ENCODE data around the gene MMP13.
"Not testable (repeated sequence)": the region's sequence is repeated elsewhere in the genome, so short reads cannot be mapped to it uniquely, and the experiment has no call there.

Gene MMP13
- 0 to 1.1 (median 0) reads per million in 18 experiments for total RNA-seq

DNA sequence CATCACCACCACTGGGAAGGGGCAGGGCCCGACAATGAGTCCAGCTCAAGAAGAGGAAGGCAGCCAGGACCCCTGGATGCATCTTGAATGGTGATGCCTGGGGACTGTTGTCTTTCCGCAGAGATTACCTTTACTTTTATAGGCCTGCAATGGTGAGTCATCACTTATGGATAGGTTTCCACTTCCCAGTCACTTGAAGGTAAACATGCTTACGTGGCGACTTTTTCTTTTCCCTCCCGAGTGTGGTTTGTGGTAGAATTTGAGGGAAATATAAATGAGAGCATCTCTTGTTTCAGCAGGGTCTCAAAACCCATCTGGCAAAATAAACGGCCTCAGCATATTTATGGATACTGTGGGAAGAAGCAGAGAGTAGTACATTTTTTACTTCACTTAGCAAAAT, at the start of gene MMP13:
TSS of gene MMP13 (minus strand) at position 109 of the 400 bp plus-strand sequence. CDS start at position 82, 27 bp downstream.
- DNase-seq, result no peak

DNA sequence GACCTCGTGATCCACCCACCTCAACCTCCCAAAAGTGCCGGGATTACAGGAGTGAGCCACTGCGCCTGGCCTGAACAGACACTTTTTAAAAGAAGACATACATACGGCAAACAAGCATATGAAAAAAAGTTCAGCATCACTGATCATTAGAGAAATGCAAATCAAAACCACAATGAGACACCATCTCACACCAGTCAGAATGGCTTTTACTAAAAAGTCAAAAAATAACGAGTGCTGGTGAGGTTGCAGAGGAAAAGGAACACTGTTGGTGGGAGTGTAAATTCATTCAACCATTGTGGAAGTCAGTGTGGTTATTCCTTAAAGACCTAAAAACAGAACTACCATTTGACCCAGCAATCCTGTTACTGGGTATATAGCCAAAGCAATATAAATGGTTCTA, 48.7 kb upstream of the MMP13 start:
- not testable (repeated sequence) for DNase-seq

DNA sequence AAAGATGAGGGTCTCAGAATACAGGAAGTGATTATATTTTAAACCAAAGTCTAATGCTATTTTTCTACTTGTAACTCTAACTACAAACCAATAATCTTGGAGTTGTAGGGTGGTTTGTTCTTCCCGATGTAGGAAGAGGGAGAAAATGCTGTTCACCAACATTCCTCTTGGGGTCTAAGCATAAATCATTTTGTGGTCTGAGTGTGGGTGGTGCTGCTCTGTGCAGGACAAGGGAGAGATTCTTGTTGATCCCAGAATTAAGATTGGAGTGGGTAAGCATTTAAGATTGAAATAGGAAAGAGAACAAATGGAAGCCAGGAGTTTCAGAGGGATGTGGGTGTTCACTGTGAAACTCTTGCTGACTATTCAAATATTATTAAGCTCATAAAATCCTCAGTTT, 38.6 kb upstream of the MMP13 start:
- no peak for DNase-seq

GRCh38 chr11:102991776-102992175, 36.2 kb upstream of the MMP13 start:
- DNase-seq, result no peak

GRCh38 chr11:102990145-102990544, 34.6 kb upstream of the MMP13 start:
- no peak for DNase-seq

DNA sequence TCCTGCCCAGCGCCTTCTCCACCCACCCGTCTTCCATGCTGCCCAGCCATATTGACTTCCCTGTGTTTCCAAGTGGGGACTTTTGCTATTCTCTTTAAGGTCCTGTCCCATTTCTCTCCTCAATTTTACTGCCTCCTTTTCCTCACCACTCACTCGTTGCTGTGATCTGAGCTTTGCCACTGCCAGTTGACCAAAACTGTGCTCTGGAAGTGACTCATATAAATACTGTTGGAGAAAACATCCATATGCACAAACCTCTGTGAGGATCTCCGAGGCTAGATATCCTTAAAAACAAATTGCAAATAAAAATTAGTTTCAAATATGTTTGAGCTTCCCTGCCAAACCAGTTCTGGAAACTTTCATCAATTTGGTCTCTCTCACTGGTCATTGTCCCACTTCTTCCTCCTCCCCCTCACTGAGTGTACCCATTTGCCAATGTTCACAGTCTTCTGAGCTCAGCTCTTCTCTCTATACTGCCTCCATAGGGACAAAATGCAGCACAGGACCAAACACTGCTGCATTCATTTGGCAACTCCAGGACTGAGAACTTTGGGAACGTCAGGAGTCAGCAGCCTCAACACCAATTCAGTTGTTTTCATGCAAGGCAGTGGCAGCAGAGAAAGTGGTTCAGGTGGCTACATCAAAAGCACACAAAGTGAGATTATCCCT, 34.0 kb upstream of the MMP13 start:
- no peak for DNase-seq

DNA sequence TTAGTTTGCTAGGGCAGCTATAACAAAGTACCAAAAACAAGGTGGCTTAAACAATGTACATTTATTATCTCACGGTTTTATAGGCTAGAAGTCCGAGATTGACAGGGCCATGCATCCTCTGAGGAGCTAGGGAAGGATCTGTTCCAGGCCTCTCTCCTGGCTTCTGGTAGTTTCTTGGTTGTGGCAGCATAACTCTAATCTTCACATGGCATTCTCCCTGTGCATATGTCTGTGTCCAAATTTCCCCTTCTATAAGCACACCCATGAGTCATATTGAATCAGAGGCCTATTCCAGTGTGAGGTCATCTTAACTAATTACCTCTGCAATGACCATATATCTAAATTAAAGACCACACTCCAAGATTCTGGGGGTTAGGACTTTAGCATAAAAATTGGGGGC, 31.3 kb upstream of the MMP13 start:
- no peak for DNase-seq

- peak; percentile 3 to 6 for DNase-seq
Observed at GRCh38 chr11:102985850-102986249, 30.3 kb upstream of the MMP13 start.

GRCh38 chr11:102983486-102983885, 28.0 kb upstream of the MMP13 start:
- DNase-seq, result no peak

GRCh38 chr11:102981324-102981910, 25.9 kb upstream of the MMP13 start:
- no peak for DNase-seq

DNA sequence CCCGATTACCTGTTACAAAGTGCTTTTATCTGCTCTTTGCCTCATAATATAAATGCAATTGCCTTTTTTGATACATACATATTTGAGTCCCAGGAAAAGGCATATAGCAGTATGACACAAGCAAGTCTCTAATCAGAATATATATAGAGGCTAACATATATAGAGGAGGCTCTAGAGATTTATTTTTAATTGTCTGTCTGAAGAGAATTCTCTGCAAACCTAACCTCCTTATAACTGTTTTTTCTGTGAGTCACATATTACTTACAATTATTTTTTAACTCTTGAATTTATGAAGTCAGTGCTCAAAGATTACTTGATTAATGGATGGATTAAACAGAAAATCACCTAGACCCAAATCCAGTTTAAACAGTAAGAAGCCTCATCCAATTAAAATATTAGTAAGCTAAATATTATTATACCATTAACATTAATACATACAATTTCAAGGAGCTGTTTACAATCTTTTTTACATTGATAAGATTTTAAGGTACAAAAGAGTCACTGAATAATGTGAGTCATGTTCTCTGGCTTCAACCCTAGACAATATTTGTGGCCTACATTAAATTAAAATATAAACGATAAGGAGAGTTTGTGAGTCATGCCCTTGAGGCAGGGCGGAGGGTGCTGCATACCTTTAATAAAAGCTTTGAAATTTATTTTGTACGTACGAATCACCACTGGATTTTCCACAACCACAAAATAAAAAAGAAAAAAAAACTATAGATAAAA, 19.2 kb upstream of the MMP13 start:
- DNase-seq, result no peak

- not testable (repeated sequence) for DNase-seq
Observed at GRCh38 chr11:102973698-102974097, 18.2 kb upstream of the MMP13 start.

- no peak for DNase-seq
Observed at GRCh38 chr11:102972853-102973252, 17.3 kb upstream of the MMP13 start.

DNA sequence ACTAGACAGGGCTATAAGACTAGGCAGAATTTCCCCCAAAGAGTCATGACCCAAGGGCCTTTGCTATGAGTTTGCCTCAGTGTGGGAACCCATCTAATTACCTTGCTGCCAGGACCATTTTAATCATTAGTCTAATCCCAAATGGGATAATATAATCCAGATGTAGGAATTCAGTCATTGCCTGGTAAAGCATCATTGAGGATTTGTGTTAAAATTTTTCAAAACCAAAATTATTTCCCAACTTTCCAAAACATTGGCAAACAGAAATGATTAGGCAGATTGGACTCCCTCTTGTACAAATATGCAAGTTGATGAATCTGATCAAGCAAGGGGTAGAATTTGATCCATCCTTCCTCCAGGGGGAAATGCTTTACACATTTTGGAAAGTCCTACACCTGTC, 16.2 kb upstream of the MMP13 start:
- DNase-seq, result no peak

- no peak for DNase-seq
Observed at GRCh38 chr11:102967497-102967896, 12.0 kb upstream of the MMP13 start.

GRCh38 chr11:102966011-102966410, 10.5 kb upstream of the MMP13 start:
- DNase-seq, result no peak

DNA sequence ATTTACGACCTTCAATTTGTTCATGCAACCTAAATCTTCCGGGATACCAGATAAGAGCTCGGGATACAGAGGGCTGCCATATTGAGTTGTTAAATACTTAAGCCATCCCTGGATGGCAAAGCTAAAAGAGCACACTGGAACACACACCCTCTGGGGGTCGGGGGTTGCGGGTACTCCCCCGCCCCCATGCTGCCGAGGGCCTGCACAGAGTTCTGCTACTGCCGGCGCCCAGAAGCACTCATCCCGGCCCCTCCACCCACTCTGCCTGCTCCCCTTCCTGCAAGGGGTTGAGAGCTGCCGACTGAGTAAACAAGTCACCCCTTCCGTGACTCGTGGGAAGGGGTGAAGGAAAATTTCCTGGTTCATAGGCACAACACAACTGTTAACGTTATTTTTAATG, 9.3 kb upstream of the MMP13 start:
- DNase-seq, result no peak

- no peak for DNase-seq
Observed at GRCh38 chr11:102957953-102958352, 2.4 kb upstream of the MMP13 start.

GRCh38 chr11:102950622-102951081, 4.9 kb downstream of the MMP13 start:
- DNase-seq, result no peak

DNA sequence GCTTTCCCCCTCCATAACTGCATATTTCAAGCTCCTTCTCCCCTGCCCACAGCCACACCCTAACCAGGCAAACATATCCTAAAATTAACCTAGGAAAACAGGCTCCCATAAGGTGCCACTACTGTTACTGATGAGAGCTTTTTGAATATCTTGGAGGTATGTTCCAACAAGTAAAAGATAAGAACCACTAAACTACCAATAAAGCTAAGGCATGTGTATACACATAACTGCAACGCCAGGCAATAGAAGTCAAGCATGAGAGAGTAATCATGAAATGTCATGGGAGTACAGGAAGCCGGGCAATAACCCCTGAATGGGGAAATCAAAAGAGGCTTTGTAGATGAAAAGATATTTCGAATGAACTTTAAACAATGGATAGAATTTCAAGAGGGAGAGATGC, 9.3 kb downstream of the MMP13 start:
- DNase-seq, result no peak

DNA sequence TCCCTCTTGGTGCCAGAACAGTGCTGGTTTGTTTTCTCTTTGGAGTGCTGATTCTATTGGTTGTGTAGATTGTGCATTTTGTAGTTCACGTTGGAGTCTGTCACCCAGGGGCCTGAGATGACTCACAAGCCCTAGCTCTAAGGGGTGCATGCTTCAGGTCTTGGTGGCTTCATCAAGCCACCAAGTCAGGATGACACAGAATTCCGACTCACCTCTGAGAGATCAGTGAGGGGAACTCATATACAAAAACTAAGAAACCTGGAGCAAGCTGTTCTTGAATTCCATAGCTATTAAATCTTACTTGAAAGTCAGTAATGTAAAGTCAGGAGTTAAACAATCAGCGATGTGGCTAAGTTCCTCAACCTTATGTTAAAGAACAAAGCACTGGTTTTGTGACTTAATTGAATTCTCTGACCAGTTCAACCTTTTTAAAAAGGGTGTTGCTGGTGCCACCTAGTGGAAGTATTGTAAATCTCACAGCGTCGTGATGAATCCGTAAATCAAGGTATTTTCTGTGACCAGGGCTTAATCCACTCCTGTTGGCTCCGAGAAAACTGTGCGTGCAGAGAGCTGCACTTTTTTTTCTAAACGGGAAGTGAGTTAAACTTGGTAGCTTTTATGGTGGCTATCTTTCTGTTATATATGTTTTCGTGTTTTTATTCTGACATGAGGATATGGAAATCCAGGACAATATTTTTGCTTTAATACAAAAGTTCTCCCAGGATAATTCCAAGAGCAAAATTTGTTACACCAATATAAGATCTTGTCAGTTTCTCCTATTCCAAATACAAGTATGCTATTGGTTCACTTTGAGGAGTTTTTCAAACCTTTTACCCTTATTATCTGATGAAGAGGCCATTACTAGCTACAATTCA, 14.6 kb downstream of the MMP13 start:
- DNase-seq, result peak; percentile 82 to 84

GRCh38 chr11:102936864-102937509, 18.5 kb downstream of the MMP13 start:
- DNase-seq, result no peak
